ENCODE results near the gene RBMS1.

GRCh38 chr2:160538559-160539355 is 45.1 kb upstream of the RBMS1 start:
- TF ChIP-seq CTCF (IDR thresholded peaks at IDR 0.05) (no peak), POLR2A (IDR thresholded peaks at IDR 0.05) (no peak), POLR2AphosphoS5 (IDR thresholded peaks at IDR 0.05) (no peak)

Measured in breast epithelium (tissue), 3 donors.